HG03378 (cell line): ENCODE results near the gene CPAMD8.
"Not testable (repeated sequence)": the region's sequence is repeated elsewhere in the genome, so short reads cannot be mapped to it uniquely, and the experiment has no call there.

Experiments used
- ATAC-seq: cut with Tn5 transposase; IDR thresholded peaks from one replicate; pipeline ENCODE4 v1.9.1; 2021; ENCODE audit warnings: mild to moderate bottlenecking, moderate library complexity; ENCODE audit not compliant: unreplicated experiment

CPAMD8 gene

GRCh38 chr19:17043744-17044143 lies 17.1 kb upstream of the CPAMD8 start:
- ATAC-seq: no peak

- ATAC-seq: no peak
Observed at GRCh38 chr19:17041976-17042375, 15.4 kb upstream of the CPAMD8 start.

GRCh38 chr19:17037966-17038500 lies 11.4 kb upstream of the CPAMD8 start:
- ATAC-seq: no peak

GRCh38 chr19:17037184-17037583 lies 10.6 kb upstream of the CPAMD8 start:
- no peak for ATAC-seq

DNA sequence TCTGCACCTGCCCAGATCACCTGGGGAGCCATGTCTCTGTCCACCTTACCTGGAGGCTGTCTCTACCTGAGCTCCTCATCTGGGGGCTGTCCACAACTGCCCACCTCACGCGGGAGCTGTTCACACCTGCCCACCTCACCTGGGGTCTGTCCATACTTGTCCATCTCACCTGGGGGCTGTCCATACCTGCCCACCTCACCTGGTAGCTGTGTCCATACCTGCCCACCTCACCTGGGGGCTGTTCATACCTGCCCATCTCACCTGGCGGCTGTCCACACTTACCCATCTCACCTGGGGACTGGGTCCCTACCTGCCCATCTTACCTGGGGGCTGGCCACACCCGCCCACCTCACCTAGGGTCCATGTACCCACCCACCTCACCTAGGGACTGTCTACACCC lies 10.0 kb upstream of the CPAMD8 start:
- ATAC-seq: no peak

- ATAC-seq: no peak
Observed at GRCh38 chr19:17035842-17036424, 9.3 kb upstream of the CPAMD8 start.

- no peak for ATAC-seq
Observed at GRCh38 chr19:17031741-17032140, 5.1 kb upstream of the CPAMD8 start.

GRCh38 chr19:17027535-17027975 lies 945 bp upstream of the CPAMD8 start:
- no peak for ATAC-seq

GRCh38 chr19:17025991-17026658 lies 485 bp downstream of the CPAMD8 start:
- no peak for ATAC-seq

- no peak for ATAC-seq
Observed at GRCh38 chr19:17025361-17025760, 1.2 kb downstream of the CPAMD8 start.

GRCh38 chr19:17024941-17025340 lies 1.7 kb downstream of the CPAMD8 start:
- not testable (repeated sequence) for ATAC-seq

DNA sequence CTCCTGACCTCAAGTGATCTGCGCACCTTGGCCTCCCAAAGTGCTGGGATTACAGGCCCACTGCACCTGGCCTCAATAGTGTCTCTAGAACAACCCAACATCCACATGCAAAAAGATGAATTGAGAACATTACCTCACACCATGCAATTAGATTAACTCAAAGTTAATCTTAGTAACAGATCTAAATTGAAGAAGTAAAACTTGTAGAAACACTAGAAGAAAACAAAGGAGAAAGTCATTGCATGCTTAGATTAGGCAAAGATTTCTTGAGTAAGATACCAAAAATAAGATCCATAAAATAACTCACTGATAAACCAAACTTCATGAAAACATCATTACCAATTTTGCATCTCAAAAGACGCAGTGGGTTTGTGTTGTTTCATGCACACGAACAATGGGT lies 2.8 kb downstream of the CPAMD8 start:
- no peak for ATAC-seq

DNA sequence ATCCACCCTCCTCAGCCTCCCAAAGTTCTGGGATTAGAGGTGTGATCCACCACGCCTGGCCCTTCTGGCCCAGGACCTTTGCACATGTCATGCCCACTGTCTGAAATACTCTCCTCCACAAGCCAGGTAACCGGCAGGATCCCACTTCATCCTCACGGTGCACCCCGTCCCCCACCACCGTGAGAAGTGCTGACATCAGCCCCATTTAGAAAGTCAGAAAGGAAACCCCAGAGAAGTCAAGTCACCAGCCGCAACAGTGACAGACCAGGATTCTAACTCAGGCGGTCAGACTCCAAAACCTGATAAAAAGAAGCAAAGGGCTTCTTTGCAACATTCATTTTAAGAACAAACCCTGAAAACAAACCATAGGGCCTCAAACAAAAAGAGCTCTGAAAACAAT lies 3.9 kb downstream of the CPAMD8 start:
- no peak for ATAC-seq

GRCh38 chr19:17021793-17022590 lies 4.6 kb downstream of the CPAMD8 start:
- no peak for ATAC-seq

- no peak for ATAC-seq
Observed at GRCh38 chr19:17021328-17021727, 5.3 kb downstream of the CPAMD8 start.

DNA sequence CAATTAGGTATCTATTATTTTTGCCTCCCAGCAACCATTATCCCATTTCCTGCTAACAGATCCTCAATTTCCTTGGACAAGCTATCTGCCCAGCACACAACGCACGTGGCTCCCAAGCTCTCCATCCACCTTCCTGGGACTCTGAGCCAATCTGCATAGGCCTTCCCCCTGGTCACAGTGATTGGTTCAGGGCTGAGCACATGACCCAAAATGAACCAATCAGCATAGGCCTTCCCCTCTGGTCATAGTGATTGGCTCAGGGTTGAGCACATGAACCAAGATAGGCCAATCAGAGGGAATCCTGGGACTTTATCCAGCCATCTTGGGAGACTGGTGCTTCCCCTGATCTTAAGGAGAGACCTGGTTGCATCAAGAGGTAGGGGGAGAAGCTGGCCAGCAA lies 5.8 kb downstream of the CPAMD8 start:
- no peak for ATAC-seq

GRCh38 chr19:17020385-17020784 lies 6.2 kb downstream of the CPAMD8 start:
- no peak for ATAC-seq

DNA sequence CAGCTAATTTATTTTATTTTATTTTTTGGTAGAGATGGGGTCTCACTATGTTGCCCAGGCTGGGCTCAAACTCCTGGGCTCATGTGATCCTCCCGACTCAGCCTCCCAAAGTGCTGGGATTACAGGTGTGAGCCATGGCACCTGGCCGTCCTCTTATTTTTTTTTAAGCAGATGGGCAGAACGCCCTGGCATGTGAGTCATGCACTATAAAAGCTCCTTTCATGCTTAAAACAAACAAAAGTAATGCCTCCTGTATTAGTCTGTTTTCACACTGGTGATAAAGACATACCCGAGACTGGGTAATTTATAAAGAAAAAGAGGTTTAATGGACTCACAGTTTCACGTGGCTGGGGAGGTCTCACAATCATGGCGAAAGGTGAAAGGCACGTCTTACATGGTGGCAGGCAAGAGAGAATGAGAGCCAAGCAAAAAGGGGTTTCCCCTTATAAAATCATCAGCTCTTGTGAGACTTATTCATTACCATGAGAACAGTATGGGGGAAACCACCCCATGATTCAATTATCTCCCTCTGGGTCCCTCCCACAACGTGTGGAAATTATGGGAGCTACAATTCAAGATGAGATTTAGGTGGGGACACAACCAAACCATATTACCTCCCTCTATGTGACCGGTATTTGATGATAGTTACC lies 12.3 kb downstream of the CPAMD8 start:
- not testable (repeated sequence) for ATAC-seq

- ATAC-seq: no peak
Observed at GRCh38 chr19:17011485-17011884, 15.1 kb downstream of the CPAMD8 start.

DNA sequence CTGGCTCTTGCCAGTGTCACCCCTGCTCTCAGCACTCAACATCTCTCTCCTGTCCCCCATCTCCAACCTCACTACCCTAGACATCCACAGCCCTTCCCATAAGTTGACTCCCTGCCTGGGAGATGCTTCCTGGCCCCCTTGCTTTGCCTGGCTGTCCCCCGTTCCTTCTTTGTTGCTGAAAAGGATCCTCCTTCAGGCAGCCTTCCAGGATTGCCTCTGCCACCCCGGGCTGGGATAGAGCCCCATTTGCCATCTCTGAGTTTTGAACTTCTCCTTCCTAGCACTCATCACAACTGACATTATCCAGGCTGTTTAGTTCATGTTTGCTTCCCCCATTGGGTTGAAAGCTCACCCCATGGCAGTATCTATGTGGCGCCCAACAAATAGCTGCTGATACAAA lies 20.0 kb downstream of the CPAMD8 start:
- ATAC-seq: no peak

DNA sequence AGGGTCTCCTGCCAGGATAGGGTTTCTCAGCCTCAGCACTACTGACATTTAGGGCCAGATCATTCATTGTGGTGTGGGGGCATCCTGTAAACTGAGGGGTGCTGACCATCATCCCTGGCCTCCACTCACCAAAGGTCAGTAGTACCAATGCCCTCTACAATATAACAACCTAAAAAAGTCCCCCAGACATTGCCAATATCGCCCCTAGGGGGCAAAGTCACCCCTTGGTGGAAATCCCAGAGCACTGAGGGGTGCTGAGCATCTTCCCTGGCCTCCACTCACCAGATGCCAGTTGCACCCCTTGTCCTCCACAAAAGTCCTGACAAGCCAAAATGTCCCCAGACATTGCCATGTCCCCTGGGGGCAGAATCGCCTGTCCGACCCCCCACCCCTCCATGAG lies 21.6 kb downstream of the CPAMD8 start:
- no peak for ATAC-seq
